K562 (cell line): ENCODE results near the gene BLZF1. TPM values are rescaled to one million over a fixed set of nuclear protein-coding genes. Genes with fewer than 3 reads are reported as not detected.

Source experiments
- E2F1 ChIP-seq: sonication (generic); formaldehyde crosslinking; IDR thresholded peaks from 2 replicates; pipeline ENCODE4 v1.8.1; 2023; ENCODE audit warnings: mild to moderate bottlenecking, missing genetic modification reagents, moderate library complexity
- NR2C1 ChIP-seq, 2 experiments: fragments of 450-650 bp; IDR thresholded peaks; 2 replicates each; pipeline ENCODE4 v1.6.1; 2017; ENCODE audit warnings: mild to moderate bottlenecking in 2 of 2, antibody characterized with exemption in 1 of 2, inconsistent platforms in 1 of 2, missing compliant biosample characterization in 1 of 2, missing genetic modification characterization in 1 of 2
- NR2F6 ChIP-seq: fragments of 450-650 bp; formaldehyde crosslinking; IDR thresholded peaks from 2 replicates; pipeline ENCODE4 v1.4.0; 2020; ENCODE audit warnings: mild to moderate bottlenecking
- PHB ChIP-seq: fragments of 250-450 bp; sonication (Bioruptor Pico); IDR thresholded peaks from 2 replicates; pipeline ENCODE4 v1.5.0; 2021
- POLR2H ChIP-seq: IDR thresholded peaks from 2 replicates; pipeline ENCODE4 v1.6.1; 2016; ENCODE audit warnings: missing genetic modification characterization, low read depth, mild to moderate bottlenecking, control low read depth, missing compliant biosample characterization, moderate library complexity
- PPARD ChIP-seq: fragments of 250-450 bp; sonication (Bioruptor Pico); IDR thresholded peaks from 2 replicates; pipeline ENCODE4 v1.8.0; 2022; ENCODE audit warnings: inconsistent platforms, mild to moderate bottlenecking, moderate library complexity
- RCOR1 ChIP-seq, 2 experiments: IDR thresholded peaks; 2 replicates each; pipeline ENCODE4 v1.6.1; 2012; ENCODE audit warnings: low read depth in 2 of 2, low read length in 2 of 2, borderline replicate concordance in 1 of 2, improper control_type of control experiment in 1 of 2
- XRCC5 ChIP-seq: fragments of 200-400 bp; formaldehyde crosslinking; IDR thresholded peaks from 2 replicates; pipeline ENCODE4 v1.6.1; 2017; ENCODE audit warnings: low read depth, mild to moderate bottlenecking, low read length
- ZBTB11 ChIP-seq, 3 experiments: fragments of 200-800 bp in 1 of 3; fragments of 250-450 bp in 1 of 3; fragments of 450-650 bp in 1 of 3; sonication (Bioruptor Pico) in 1 of 3; sonication (Bioruptor generic) in 1 of 3; formaldehyde crosslinking in 1 of 3; IDR thresholded peaks; 2 replicates each; pipeline versions ENCODE4 v1.6.1 to v1.8.0; 2016 to 2022; ENCODE audit warnings: mild to moderate bottlenecking in 2 of 3, missing genetic modification characterization in 2 of 3, missing compliant biosample characterization in 1 of 3, moderate library complexity in 1 of 3
- ZNF12 ChIP-seq: sonication (generic); formaldehyde crosslinking; IDR thresholded peaks from 2 replicates; pipeline ENCODE4 v1.4.0; 2020; ENCODE audit warnings: mild to moderate bottlenecking, missing genetic modification reagents
- ZNF277 ChIP-seq: fragments of 250-450 bp; sonication (Bioruptor Pico); IDR thresholded peaks from 2 replicates; pipeline ENCODE4 v1.8.0; 2022; ENCODE audit warnings: inconsistent platforms, mild to moderate bottlenecking, moderate library complexity, borderline replicate concordance
- ZNF316 ChIP-seq: fragments of 450-650 bp; IDR thresholded peaks from 2 replicates; pipeline ENCODE4 v1.6.1; 2016
- ZNF707 ChIP-seq: fragments of 250-450 bp; sonication (Bioruptor Pico); conservative IDR thresholded peaks from 2 replicates; pipeline ENCODE4 v1.8.0; 2022; ENCODE audit warnings: inconsistent platforms, mild to moderate bottlenecking, moderate library complexity
- ZNF717 ChIP-seq: fragments of 250-450 bp; sonication (Bioruptor Pico); IDR thresholded peaks from 2 replicates; pipeline ENCODE4 v1.5.0; 2021
- polyA plus RNA-seq, 8 experiments: library from polyadenylated mRNA; depleted of rRNA in 4 of 8; stranded (reverse) in 5 of 8; unstranded in 3 of 8; fragments of >200 nt; fragmentation: Nextera tagmentation in 2 of 8; fragmentation: Illumina TruSeq in 1 of 8; extraction: Ambion mirVana in 2 of 8; extraction: Trizol in 1 of 8; gene quantifications; 2 replicates each; pipeline versions ENCODE4 v1.2.1 to v1.2.3, GENCODE V29; 2011 to 2014; ENCODE audit warnings: inconsistent platforms in 1 of 8, missing spikeins in 1 of 8
- total RNA-seq, 7 experiments: library from RNA; depleted of rRNA in 6 of 7; stranded (reverse); fragments of >200 nt in 6 of 7; fragmentation: Illumina TruSeq in 2 of 7; extraction: Trizol in 2 of 7; gene quantifications; 2 replicates each; pipeline versions ENCODE4 v1.2.1 to v1.2.3, GENCODE V29; 2011 to 2021; ENCODE audit warnings: low replicate concordance in 1 of 7
- TF ChIP-seq, protein P1 (sequence below): sonication (generic); formaldehyde crosslinking; IDR thresholded peaks from 2 replicates; pipeline ENCODE4 v1.5.0; 2020; ENCODE audit warnings: missing genetic modification reagents
- TF ChIP-seq, protein P2 (sequence below): sonication (generic); formaldehyde crosslinking; IDR thresholded peaks from 2 replicates; pipeline ENCODE4 v1.8.0; 2022; ENCODE audit warnings: missing genetic modification reagents, mild to moderate bottlenecking, borderline replicate concordance
- TF ChIP-seq, protein P3 (sequence below): fragments of 450-650 bp; IDR thresholded peaks from 2 replicates; pipeline ENCODE4 v1.6.1; 2016; ENCODE audit warnings: antibody characterized with exemption

BLZF1 gene
- total and polyA plus RNA-seq, 9 of the 15 experiments (the other 6 are each of a cell fraction or from before 2014, with no cell fraction given), result 20.5 to 32.8 (median 25.3) TPM

DNA sequence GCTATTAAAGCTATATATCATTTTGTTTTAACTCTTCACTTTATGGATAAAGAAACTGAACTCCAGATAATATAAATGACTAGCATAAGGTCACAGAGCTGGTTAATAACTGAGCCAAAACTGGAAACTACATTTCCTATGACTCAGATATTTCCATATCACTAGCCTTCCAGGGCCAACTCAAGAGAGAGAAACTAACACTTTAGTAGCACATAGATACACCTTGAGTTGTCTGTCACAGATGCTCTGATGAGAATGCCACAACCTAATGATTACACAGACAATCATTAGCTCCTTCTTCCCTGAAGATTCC, 41.1 kb upstream of the BLZF1 start (continued):
- no peak for TF ChIP-seq NR2C1 (IDR thresholded peaks at IDR 0.05)
- TF ChIP-seq NR2C1 (tag; IDR thresholded peaks at IDR 0.05), result no peak
- no peak for TF ChIP-seq PHB (CRISPR knock-in tag)
- TF ChIP-seq, protein P1, sequence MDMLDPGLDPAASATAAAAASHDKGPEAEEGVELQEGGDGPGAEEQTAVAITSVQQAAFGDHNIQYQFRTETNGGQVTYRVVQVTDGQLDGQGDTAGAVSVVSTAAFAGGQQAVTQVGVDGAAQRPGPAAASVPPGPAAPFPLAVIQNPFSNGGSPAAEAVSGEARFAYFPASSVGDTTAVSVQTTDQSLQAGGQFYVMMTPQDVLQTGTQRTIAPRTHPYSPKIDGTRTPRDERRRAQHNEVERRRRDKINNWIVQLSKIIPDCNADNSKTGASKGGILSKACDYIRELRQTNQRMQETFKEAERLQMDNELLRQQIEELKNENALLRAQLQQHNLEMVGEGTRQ, result no peak
- no peak for TF ChIP-seq XRCC5
- no peak for TF ChIP-seq ZNF717
- no peak for TF ChIP-seq ZBTB11 (CRISPR knock-in tag; IDR thresholded peaks at IDR 0.05)
- TF ChIP-seq NR2F6 (CRISPR knock-in tag), result no peak
- TF ChIP-seq, protein P2, sequence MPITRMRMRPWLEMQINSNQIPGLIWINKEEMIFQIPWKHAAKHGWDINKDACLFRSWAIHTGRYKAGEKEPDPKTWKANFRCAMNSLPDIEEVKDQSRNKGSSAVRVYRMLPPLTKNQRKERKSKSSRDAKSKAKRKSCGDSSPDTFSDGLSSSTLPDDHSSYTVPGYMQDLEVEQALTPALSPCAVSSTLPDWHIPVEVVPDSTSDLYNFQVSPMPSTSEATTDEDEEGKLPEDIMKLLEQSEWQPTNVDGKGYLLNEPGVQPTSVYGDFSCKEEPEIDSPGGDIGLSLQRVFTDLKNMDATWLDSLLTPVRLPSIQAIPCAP, result no peak
- no peak for TF ChIP-seq E2F1
- TF ChIP-seq POLR2H (tag), result no peak
- TF ChIP-seq ZNF316, result peak; percentile 25
- TF ChIP-seq ZNF12 (CRISPR knock-in tag), result no peak
- no peak for TF ChIP-seq ZNF277 (CRISPR knock-in tag)
- no peak for TF ChIP-seq ZNF707
- TF ChIP-seq PPARD (CRISPR knock-in tag), result no peak
- TF ChIP-seq, protein P3, sequence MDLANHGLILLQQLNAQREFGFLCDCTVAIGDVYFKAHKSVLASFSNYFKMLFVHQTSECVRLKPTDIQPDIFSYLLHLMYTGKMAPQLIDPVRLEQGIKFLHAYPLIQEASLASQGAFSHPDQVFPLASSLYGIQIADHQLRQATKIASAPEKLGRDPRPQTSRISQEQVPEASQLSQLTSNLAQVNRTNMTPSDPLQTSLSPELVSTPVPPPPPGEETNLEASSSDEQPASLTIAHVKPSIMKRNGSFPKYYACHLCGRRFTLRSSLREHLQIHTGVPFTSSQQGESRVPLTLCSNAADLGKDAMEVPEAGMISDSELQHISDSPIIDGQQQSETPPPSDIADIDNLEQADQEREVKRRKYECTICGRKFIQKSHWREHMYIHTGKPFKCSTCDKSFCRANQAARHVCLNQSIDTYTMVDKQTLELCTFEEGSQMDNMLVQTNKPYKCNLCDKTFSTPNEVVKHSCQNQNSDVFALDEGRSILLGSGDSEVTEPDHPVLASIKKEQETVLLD, result no peak
- no peak for TF ChIP-seq RCOR1 (IDR thresholded peaks at IDR 0.05; ENCODE audit: borderline replicate concordance in 1 of 2, low read depth in 2 of 2, low read length in 2 of 2)
